Suprapubic skin (tissue), 4 donors: ENCODE data around the gene LRRTM4. TPM values are rescaled to one million over a fixed set of nuclear protein-coding genes. Genes with fewer than 3 reads are reported as not detected.

Experiments used
- DNase-seq, 2 donors: peaks; one replicate each; pipeline ENCODE4 v3.0.0-alpha.2; 2019; ENCODE audit warnings: low spot score in 2 of 2
- H3K27ac ChIP-seq: fragments of 200-600 bp; sonication (generic); one replicate; pipeline ENCODE4 v1.5.1; 2019
- H3K27me3 ChIP-seq: fragments of 200-600 bp; sonication (generic); one replicate; pipeline ENCODE4 v1.5.1; 2019
- H3K36me3 ChIP-seq: fragments of 200-600 bp; sonication (generic); one replicate; pipeline ENCODE4 v1.5.1; 2019
- H3K4me1 ChIP-seq: fragments of 200-600 bp; sonication (generic); one replicate; pipeline ENCODE4 v1.5.1; 2019
- H3K4me3 ChIP-seq: fragments of 200-600 bp; sonication (generic); one replicate; pipeline ENCODE4 v1.5.1; 2019; ENCODE audit warnings: mild to moderate bottlenecking
- H3K9me3 ChIP-seq: fragments of 200-600 bp; sonication (generic); one replicate; pipeline ENCODE4 v1.5.1; 2019
- CTCF ChIP-seq, 2 donors: fragments of 200-600 bp in 1 of 2; fragments of 450-650 bp in 1 of 2; sonication (generic) in 1 of 2; IDR thresholded peaks; one replicate each; pipeline ENCODE4 v1.5.1; 2016 to 2019; ENCODE audit warnings: antibody characterized with exemption in 2 of 2, mild to moderate bottlenecking in 1 of 2, moderate library complexity in 1 of 2
- EP300 ChIP-seq: sonication (generic); formaldehyde crosslinking; IDR thresholded peaks from one replicate; pipeline ENCODE4 v1.6.1; 2017; ENCODE audit warnings: antibody characterized with exemption
- POLR2A ChIP-seq, 2 donors: fragments of 450-650 bp; IDR thresholded peaks; one replicate each; pipeline ENCODE4 v1.6.1; 2017; ENCODE audit warnings: antibody characterized with exemption in 2 of 2, mild to moderate bottlenecking in 2 of 2, moderate library complexity in 2 of 2
- POLR2AphosphoS5 ChIP-seq, 3 donors: sonication (generic); formaldehyde crosslinking; IDR thresholded peaks; one replicate each; pipeline ENCODE4 v1.6.1; 2017; ENCODE audit warnings: antibody characterized with exemption in 3 of 3
- WGBS: methylation state at CpG from one replicate; pipeline ENCODE4 v1.1.5; 2018; 5-methylcytosine and 5-hydroxymethylcytosine counted together
- total RNA-seq, 4 donors: library from RNA; depleted of rRNA; stranded (reverse); fragments of >200 nt; gene quantifications; one replicate each; pipeline ENCODE4 v1.1.0, GENCODE V29; 2016

LRRTM4 gene
- total RNA-seq, 4 donors from 2014 or later: not detected

DNA sequence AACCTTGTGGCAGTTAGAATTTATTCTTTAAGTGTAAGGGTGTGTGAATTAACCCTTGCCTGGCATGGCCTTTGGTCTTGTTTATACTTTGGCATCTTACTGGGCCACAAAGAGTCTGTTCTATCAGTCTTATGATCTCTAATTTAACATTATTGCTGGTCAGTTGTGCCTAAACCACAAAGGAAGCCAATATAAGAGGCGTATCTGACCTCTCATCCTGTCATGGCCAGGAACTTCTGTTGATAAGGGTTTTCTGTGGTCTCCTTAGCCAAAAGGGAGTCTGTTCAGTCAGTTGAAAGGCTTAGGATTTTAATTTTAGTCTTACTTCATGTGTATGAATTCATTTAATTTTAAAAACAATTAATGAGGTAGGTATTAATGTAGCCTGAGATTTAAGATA, 127.2 kb downstream of the LRRTM4 start:
- no peak for TF ChIP-seq CTCF (IDR thresholded peaks at IDR 0.05)
- no peak for TF ChIP-seq POLR2AphosphoS5 (IDR thresholded peaks at IDR 0.05)
- TF ChIP-seq EP300: no peak
- no peak for TF ChIP-seq POLR2A (IDR thresholded peaks at IDR 0.05)
- no peak for DNase-seq
- Histone ChIP-seq H3K9me3 (no peaks in the 10 kb centered on the region), H3K36me3 (no peaks in the 10 kb centered on the region), H3K4me1 (no peaks in the 10 kb centered on the region), H3K4me3 (no peak overlapping the region), H3K27ac (no peak overlapping the region), H3K27me3 (no peaks in the 10 kb centered on the region)
- WGBS: 52% methylated on average over 1 of the region's 1 CpG

- Histone ChIP-seq H3K4me1 (no peaks in the 10 kb centered on the region), H3K9me3 (no peaks in the 10 kb centered on the region), H3K4me3 (no peak overlapping the region), H3K36me3 (no peaks in the 10 kb centered on the region), H3K27me3 (no peaks in the 10 kb centered on the region), H3K27ac (no peak overlapping the region)
- no peak for DNase-seq
- no peak for TF ChIP-seq CTCF (IDR thresholded peaks at IDR 0.05)
- TF ChIP-seq EP300: no peak
- TF ChIP-seq POLR2A (IDR thresholded peaks at IDR 0.05): no peak
- TF ChIP-seq POLR2AphosphoS5 (IDR thresholded peaks at IDR 0.05): no peak
Observed at GRCh38 chr2:77391119-77391518, 131.1 kb downstream of the LRRTM4 start.

DNA sequence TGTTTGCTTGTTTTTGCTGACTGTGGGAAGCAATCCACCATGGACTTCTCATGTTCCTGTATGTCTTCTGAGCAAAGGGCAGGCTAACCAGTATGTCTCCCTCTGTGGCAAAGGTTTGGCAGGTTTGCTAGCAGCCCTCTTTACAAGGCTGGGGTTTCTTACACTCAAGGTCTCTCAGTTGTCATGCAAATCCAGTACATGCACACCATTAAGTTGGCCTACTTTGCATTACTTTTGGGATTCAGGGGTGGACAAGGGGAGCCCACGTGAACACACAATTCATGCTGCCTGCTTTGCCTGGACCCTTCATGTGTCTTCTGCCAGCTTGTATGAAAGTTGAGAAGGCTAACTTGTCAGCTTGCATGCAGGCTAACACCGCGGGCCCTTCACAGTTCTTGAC, 134.9 kb downstream of the LRRTM4 start:
- no peak for DNase-seq
- Histone ChIP-seq H3K27me3 (no peaks in the 10 kb centered on the region), H3K36me3 (no peaks in the 10 kb centered on the region), H3K27ac (no peak overlapping the region), H3K9me3 (no peaks in the 10 kb centered on the region), H3K4me3 (no peak overlapping the region), H3K4me1 (no peaks in the 10 kb centered on the region)
- WGBS: 49% methylated on average over 3 of the region's 3 CpGs
- TF ChIP-seq CTCF (IDR thresholded peaks at IDR 0.05) (no peak), POLR2A (IDR thresholded peaks at IDR 0.05) (no peak), EP300 (no peak), POLR2AphosphoS5 (IDR thresholded peaks at IDR 0.05) (no peak)

GRCh38 chr2:77372636-77373035, 149.5 kb downstream of the LRRTM4 start:
- Histone ChIP-seq H3K4me1 (no peaks in the 10 kb centered on the region), H3K36me3 (no peaks in the 10 kb centered on the region), H3K4me3 (no peak overlapping the region), H3K9me3 (no peaks in the 10 kb centered on the region), H3K27me3 (no peaks in the 10 kb centered on the region), H3K27ac (no peak overlapping the region)
- TF ChIP-seq POLR2AphosphoS5 (IDR thresholded peaks at IDR 0.05) (no peak), EP300 (no peak), CTCF (IDR thresholded peaks at IDR 0.05) (no peak), POLR2A (IDR thresholded peaks at IDR 0.05) (no peak)
- DNase-seq: no peak

DNA sequence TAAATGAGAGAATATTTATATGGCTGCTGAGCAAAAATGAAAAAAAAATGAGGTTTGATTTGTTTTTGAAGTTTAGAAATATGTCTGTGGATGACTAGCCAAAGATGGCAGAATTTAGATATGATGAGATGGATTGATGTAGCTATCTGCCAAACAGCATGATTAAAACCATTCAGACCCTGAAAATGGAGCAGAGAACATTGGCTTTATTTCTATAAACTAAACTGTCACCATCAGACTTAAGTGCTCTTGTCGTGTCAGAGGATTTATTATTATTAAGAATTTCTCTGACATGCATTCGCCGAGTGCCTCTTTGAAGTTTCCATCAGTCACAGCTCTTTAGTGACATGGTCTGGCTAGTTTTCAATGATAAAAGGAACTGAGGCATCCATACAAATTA, 151.7 kb downstream of the LRRTM4 start:
- no peaks in the 10 kb centered on the region for H3K4me1 ChIP-seq
- no peaks in the 10 kb centered on the region for H3K36me3 ChIP-seq
- DNase-seq: no peak
- no peaks in the 10 kb centered on the region for H3K27me3 ChIP-seq
- no peak overlapping the region for H3K27ac ChIP-seq
- 31% methylated on average over 3 of the region's 3 CpGs for WGBS
- no peaks in the 10 kb centered on the region for H3K9me3 ChIP-seq
- no peak for TF ChIP-seq POLR2A (IDR thresholded peaks at IDR 0.05)
- no peak for TF ChIP-seq POLR2AphosphoS5 (IDR thresholded peaks at IDR 0.05)
- no peak for TF ChIP-seq CTCF (IDR thresholded peaks at IDR 0.05)
- no peak for TF ChIP-seq EP300
- H3K4me3 ChIP-seq: no peak overlapping the region
